Activated naive CD8-positive, alpha-beta T cell (primary cell): ENCODE measurements around the gene ACSF3.
"Not testable (repeated sequence)": the region's sequence is repeated elsewhere in the genome, so short reads cannot be mapped to it uniquely, and the experiment has no call there.

Source experiments
- H3K27ac Mint-ChIP-seq: one replicate; pipeline ENCODE4 v1.8.0; 2021; ENCODE audit warnings: mixed read lengths
- H3K27me3 Mint-ChIP-seq: one replicate; pipeline ENCODE4 v1.8.0; 2021; ENCODE audit warnings: mixed read lengths
- H3K36me3 Mint-ChIP-seq: one replicate; pipeline ENCODE4 v1.8.0; 2021; ENCODE audit warnings: mixed read lengths
- H3K4me1 Mint-ChIP-seq: one replicate; pipeline ENCODE4 v1.8.0; 2021; ENCODE audit warnings: low read depth, mixed read lengths
- H3K4me3 Mint-ChIP-seq: one replicate; pipeline ENCODE4 v1.8.0; 2021; ENCODE audit warnings: mild to moderate bottlenecking, mixed read lengths
- H3K9me3 Mint-ChIP-seq: one replicate; pipeline ENCODE4 v1.8.0; 2021; ENCODE audit warnings: low read depth, mixed read lengths

The ACSF3 gene

DNA sequence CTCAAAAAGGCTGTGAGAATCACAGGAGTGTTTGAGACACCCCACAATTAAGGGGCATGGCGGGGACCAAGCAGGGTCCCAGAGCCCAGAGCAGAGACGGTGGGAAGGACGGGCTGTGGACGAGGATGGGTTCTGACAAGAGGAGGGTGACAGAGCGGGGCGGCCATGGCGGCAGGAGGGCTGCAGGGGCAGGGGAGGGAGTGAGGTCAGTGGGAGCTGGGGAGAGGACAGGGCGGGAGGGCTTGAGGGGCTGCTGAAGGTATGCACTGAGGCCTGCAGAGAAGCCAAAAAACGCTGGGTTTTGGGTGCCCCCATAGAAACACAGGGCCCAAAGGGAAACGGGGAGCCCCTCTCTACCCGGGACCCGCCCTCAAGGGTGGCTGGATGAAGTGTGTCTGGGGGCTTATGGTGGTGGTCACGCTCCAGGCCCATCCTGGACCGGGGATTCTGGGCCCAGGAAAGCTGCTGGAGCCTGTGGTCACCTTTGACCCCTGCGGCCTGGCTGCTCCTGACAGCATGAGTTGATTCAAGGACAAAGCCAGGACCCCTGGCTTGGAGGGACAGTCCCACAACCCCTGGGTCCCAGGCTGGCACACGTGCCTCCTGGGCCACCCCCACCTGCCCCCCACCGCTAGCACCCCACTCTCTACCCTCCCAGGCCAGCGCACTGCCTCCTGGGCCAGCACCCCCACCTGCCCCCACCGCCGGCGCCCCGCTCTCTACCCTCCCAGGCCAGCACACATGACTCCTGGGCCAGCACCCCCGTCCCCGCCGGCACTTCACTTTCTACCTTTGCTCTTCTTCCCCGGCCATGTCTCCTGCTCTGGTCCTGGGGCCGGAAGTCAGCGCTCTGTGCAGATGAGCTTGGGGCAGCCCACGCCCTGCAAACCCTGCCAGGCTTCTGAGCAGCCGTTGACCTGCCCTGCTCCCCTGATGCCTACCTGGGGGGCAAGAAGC lies 31.0 kb upstream of the ACSF3 start:
- Mint-ChIP-seq H3K27ac (no peak overlapping the region), H3K27me3 (no peaks in the 10 kb centered on the region), H3K4me3 (no peak overlapping the region), H3K36me3 (no peaks in the 10 kb centered on the region), H3K9me3 (no peaks in the 10 kb centered on the region), H3K4me1 (no peaks in the 10 kb centered on the region)

DNA sequence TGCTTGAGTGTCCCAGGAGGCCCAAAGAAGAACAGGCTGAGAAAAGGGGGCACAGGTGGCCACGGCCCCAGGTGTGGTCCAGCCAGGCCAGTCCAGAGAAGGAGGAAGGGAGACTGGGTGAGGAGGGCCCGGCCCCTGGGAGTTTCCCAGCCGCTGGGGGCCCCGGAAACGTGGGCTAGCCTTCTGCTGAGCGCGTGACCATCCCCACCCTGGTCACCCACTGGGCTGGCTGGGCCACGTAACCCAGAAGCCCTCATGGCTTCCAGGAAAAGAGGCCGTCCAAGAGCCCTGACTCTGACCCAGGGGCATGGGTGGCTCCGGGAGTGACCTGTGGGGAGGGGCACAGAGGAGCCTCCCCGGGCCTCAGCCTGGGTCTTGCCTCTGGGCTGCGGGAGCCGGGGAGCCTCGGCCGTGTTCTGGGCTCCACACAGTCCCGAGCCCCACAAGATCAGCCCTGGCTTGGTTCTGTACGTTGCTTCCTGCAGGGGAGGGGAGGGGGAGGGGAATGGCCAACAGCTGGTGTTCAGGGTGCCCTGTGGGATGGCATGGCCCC lies 29.8 kb upstream of the ACSF3 start:
- H3K36me3 Mint-ChIP-seq = no peaks in the 10 kb centered on the region
- H3K4me1 Mint-ChIP-seq = no peaks in the 10 kb centered on the region
- no peaks in the 10 kb centered on the region for H3K9me3 Mint-ChIP-seq
- no peak overlapping the region for H3K4me3 Mint-ChIP-seq
- H3K27me3 Mint-ChIP-seq = no peaks in the 10 kb centered on the region
- H3K27ac Mint-ChIP-seq = no peak overlapping the region

DNA sequence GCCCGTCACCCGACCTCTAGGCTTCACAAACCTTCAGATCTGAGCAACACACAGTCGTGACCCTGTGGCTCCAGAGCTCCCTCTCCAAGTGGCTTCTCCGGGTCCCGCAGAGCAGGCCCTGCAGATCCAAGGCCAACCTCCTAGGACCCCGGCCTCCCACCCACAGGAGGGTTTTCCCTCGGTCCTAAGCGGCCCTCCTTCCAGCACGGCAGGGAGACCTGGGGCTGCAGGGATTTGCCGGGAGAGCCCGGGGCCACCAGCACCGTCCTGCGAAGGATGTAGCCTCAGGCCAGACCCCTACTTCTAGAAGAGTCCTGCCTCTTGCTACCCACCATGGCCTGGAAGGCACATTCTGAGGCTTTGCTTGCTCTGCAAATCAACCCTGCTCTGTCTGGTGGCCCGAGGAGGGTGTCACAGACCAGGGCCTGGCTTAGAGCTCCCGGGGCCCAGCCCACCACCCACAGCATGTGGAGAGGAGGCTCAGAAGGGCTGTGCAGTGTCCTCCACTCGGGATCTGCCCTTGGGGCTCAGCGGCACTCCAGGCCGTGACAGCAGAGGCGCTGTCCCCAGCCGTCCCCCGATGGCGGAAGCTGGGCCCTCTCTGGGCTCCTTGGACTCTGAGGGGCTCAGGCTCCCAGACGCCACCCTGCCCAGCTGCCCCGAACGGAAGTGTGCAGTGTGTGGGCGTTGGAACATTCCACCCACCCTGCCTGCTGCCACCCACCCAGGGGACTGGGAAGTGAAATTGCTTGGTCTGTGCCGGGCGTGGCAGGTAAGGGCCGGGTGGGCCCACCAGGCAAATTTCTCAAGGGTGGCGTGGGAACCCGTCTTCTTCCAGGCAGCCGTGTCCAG lies 28.8 kb upstream of the ACSF3 start:
- H3K9me3 Mint-ChIP-seq = no peaks in the 10 kb centered on the region
- H3K36me3 Mint-ChIP-seq = no peaks in the 10 kb centered on the region
- no peaks in the 10 kb centered on the region for H3K4me1 Mint-ChIP-seq
- no peaks in the 10 kb centered on the region for H3K27me3 Mint-ChIP-seq
- no peak overlapping the region for H3K4me3 Mint-ChIP-seq
- no peak overlapping the region for H3K27ac Mint-ChIP-seq

DNA sequence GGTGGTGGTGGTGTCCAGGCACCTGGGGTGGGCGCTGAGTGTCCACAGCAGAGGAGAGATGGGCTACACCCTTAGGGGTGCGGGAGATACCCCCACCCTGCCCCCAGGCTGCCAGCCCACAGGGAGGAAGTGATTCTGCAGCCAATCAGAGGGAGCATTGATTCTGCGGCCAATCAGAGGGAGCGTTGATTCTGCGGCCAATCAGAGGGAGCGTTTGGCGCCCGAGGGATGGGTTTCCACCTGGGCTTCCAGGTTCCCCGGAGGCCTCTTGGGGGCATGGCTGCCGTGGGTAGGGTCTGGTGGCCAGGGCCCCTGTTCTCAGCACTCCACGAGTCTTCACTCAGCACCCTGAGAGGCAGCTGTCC lies 28.2 kb upstream of the ACSF3 start:
- Mint-ChIP-seq H3K27me3 (no peaks in the 10 kb centered on the region), H3K4me3 (no peak overlapping the region), H3K9me3 (no peaks in the 10 kb centered on the region)

DNA sequence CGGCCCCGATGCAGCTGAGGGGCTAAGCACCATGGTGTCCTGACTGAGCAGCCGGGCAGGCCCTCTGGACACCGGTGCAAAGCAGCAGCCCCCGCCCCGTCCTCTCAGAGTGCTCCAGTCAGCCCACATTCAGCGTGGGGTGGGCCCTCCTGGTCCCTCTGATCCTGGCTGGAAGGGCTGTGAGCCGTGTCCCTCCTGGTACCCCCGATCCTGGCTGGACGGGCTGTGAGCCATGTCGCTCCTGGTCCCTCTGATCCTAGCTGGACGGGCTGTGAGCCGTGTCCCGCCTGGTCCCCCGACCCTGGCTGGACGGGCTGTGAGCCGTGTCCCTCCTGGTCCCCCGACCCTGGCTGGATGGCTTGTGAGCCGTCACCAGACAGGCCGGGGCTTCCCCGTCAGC lies 26.9 kb upstream of the ACSF3 start:
- Mint-ChIP-seq H3K4me3 (no peak overlapping the region), H3K9me3 (no peaks in the 10 kb centered on the region), H3K4me1 (no peaks in the 10 kb centered on the region), H3K27me3 (no peaks in the 10 kb centered on the region), H3K36me3 (no peaks in the 10 kb centered on the region), H3K27ac (no peak overlapping the region)

More for the DNA sequence above, 28.2 kb upstream of the ACSF3 start:
- H3K4me1 Mint-ChIP-seq = no peaks in the 10 kb centered on the region
- no peaks in the 10 kb centered on the region for H3K36me3 Mint-ChIP-seq
- H3K27ac Mint-ChIP-seq = no peak overlapping the region

DNA sequence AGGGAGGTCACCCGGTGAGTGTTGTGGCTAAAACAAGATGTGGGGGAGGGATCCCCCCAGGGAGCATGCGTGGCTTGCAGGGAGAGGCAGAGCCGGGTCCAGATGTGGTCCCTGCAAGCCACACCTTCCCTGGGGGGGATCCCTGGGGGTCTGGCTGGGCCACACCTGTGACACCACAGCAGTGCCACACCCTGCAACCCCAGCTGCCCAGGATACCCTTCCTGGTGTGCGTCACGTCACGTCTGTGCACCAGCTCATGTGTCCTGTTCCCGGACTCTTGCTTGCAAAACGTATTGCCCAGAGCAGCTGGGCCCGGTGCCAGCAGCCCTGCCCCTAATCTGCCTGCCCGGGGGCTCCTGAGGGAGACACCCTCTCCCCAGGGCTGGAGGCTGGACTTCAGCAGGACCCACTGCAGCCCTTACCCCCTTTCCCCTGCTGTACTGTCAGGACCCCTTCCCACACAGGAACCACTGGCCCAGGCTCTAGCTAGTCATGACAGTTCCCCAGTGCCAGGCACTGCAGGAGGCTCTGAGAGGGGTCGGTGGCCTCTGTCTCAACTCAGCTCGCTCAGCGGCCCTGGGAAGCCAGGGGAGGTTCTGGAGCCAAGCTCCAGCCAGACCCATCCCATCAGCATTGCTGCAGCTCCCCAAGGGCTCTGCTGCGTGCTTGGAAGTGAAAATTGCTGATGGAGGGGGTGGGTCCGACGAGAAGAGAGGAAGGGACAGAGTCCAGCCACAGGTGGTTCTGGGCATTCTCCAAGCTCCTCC lies 25.8 kb upstream of the ACSF3 start:
- Mint-ChIP-seq H3K27me3 (no peaks in the 10 kb centered on the region), H3K36me3 (no peaks in the 10 kb centered on the region), H3K4me3 (no peak overlapping the region), H3K4me1 (no peaks in the 10 kb centered on the region), H3K27ac (no peak overlapping the region), H3K9me3 (no peaks in the 10 kb centered on the region)

DNA sequence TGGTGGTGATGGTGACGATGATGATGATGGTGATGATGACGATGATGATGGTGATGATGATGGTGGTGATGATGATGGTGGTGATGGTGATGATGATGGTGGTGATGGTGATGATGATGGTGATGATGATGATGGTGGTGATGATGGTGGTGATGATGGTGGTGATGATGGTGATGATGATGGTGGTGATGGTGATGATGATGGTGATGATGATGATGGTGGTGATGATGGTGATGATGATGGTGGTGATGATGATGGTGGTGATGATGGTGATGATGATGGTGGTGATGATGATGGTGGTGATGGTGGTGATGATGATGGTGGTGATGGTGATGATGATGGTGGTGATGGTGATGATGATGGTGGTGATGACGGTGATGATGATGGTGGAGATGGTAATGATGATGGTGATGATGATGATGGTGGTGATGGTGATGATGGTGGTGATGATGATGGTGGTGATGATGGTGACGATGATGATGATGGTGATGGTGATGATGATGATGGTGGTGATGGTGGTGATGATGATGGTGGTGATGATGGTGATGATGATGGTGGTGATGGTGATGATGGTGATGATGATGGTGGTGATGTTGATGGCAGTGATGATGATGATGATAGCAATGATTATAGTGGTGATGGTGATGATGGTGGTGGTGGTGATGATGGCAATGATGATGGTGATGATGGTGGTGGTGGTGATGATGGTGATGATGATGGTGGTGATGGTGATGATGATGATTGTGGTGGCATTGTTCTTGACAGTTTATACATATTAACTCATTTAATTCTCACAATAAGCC lies 24.6 kb upstream of the ACSF3 start:
- not testable (repeated sequence) for H3K36me3 Mint-ChIP-seq, H3K27me3 Mint-ChIP-seq, H3K4me1 Mint-ChIP-seq, H3K9me3 Mint-ChIP-seq, H3K27ac Mint-ChIP-seq, H3K4me3 Mint-ChIP-seq

DNA sequence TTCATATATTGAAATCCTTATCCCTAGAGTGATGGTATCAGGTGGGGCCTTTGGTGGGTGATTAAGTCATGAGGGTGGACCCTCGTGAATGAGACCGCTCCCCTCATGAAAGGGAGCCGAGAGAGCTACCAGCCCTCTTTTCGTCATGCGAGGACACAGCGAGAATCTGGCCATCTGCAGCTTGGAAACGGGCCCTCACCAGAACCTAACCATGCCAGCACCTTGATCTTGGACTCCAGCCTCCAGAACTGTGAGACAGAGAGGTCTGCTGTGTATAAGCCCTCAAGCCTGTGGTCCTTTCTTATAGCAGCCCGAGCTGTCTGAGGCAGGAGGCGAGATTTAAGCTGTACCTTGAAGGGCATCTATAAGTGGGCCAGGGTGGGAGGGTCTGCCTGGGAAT lies 23.7 kb upstream of the ACSF3 start:
- no peak overlapping the region for H3K4me3 Mint-ChIP-seq
- H3K27ac Mint-ChIP-seq = no peak overlapping the region
- no peaks in the 10 kb centered on the region for H3K36me3 Mint-ChIP-seq
- H3K27me3 Mint-ChIP-seq = no peaks in the 10 kb centered on the region
- no peaks in the 10 kb centered on the region for H3K4me1 Mint-ChIP-seq
- no peaks in the 10 kb centered on the region for H3K9me3 Mint-ChIP-seq

DNA sequence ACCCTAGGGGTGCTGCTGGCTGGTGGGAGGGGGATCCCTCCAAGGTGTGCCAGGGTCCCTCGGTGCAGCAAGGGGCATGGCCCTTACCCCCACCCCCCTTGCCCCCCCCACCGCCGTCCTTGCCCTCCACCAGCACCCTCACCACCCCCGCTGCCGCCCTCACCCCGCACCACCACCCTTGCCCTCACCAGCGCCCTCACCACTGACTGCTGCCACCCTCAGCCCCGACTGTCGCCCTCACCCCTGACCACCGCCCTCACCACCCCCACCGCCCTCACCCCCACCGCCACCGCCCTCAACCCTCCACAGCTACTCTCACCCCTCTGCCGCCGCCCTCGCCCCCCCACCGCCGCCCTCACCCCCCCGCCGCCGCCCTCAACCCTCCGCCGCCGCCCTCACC lies 23.1 kb upstream of the ACSF3 start:
- Mint-ChIP-seq H3K36me3 (no peaks in the 10 kb centered on the region), H3K4me3 (no peak overlapping the region), H3K9me3 (no peaks in the 10 kb centered on the region), H3K27me3 (no peaks in the 10 kb centered on the region), H3K27ac (no peak overlapping the region), H3K4me1 (no peaks in the 10 kb centered on the region)

DNA sequence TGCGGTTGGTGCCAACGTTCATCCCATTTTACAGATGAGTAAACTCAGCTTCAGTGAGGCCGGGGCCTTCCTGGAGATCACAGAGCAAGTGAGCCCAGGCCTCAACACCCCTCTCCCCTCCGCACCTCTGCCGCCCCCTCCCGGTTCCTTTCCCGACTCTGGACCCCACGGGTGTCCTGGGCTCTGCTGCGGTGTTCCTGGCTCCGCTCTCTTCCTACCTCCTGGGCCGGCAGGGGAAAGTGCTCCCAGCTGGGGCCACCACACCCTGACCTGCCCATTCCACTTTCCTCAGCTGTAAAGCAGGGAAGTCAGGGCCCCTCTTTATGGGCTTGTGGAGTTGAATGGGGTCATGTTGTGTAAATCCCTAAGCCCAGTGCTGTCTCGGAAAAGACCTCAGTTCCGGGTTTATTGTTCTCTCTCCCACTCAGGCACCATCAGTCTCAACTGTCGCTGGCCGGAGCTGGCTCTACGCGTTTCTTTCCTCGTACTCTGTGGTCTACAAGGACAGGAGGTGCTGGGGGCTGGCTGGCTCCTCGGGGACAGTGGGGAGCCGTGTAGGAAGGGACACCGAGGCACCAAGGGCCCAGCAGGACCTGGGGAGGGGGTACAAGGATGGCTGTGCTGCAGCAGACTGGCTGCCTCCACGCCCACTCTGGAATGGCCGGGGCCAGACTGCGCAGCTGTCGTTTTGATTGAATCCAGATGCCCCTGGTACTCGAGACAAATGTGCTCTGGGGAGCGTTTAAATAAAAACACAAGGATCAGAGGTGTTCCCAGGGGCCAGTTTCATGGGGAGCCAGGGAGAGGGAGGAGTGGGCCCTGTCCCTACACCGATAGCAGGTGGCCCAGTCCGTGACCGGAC lies 21.7 kb upstream of the ACSF3 start:
- H3K36me3 Mint-ChIP-seq = no peaks in the 10 kb centered on the region
- H3K9me3 Mint-ChIP-seq = no peaks in the 10 kb centered on the region
- no peaks in the 10 kb centered on the region for H3K4me1 Mint-ChIP-seq
- H3K27me3 Mint-ChIP-seq = no peaks in the 10 kb centered on the region
- no peak overlapping the region for H3K4me3 Mint-ChIP-seq
- no peak overlapping the region for H3K27ac Mint-ChIP-seq

DNA sequence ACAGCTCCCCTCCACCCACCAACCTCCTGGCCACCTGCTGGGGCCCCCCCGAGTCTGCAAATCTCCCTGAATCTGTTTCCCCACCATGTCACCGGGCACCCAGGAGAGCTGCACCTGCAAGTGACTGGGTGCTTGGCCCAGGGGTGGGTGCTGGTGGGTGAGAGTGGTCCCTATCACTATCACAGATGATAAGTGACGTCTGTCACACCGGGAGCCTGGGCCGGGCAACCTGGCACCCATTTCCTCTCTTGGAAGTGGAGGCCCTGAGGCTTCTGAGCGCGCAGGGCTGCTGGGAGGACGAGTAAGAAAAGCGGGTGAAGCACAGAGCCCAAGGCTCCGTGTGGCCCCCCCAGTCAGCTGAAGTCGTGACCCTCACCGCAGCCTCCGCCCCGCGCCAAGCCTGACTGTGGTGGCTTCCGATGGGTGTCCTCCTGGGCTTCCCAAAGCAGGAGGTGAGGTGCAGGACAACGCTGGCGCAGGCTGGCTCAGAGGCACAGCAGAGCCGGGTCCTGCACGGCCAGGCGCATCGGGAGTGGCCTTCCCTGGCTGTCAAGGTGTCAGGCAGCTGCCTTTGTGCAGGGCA lies 21.0 kb upstream of the ACSF3 start:
- Mint-ChIP-seq H3K9me3 (no peaks in the 10 kb centered on the region), H3K4me3 (no peak overlapping the region), H3K36me3 (no peaks in the 10 kb centered on the region), H3K4me1 (no peaks in the 10 kb centered on the region), H3K27me3 (no peaks in the 10 kb centered on the region), H3K27ac (no peak overlapping the region)

DNA sequence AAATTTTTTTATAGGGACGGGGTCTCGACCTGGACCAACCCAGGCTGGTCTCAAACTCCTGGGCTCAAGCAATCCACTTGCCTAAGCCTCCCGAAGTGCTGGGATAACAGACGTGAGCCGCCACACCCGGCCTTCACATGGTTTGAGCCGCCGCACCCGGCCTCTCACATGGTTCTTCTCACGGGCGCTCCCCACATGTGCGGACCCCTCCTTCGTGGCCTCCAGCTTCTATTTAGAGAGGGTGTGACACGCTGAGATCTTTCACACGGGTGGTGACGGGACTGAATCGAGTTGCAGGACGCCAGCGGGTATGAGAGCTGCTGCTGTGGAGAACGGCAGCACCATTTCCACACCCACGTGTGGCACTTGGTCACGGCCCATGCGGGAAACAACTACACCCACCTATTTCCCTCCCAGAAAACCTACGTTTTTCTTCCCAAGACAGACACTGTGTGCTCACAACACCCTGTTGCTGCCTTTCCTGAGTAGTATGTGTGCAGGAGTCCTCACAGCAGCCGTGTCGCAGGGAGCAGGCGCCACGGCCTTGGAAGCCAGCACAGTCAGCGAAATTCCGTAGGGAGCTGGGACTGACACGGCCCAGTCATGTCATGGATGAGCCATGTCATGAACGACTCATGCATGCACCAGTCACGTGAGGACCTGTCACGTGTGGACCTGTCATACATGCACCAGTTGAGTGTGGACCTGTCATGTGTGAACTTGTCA lies 20.1 kb upstream of the ACSF3 start:
- no peaks in the 10 kb centered on the region for H3K4me1 Mint-ChIP-seq
- no peak overlapping the region for H3K27ac Mint-ChIP-seq
- no peaks in the 10 kb centered on the region for H3K9me3 Mint-ChIP-seq
- no peaks in the 10 kb centered on the region for H3K36me3 Mint-ChIP-seq
- H3K27me3 Mint-ChIP-seq = no peaks in the 10 kb centered on the region
- H3K4me3 Mint-ChIP-seq = no peak overlapping the region
